Heart right ventricle (tissue), 16 donors: ENCODE measurements around the gene SRD5A1. TPM values are rescaled to one million over a fixed set of nuclear protein-coding genes. Genes with fewer than 3 reads are reported as not detected.

Source experiments
- ATAC-seq, 8 donors: fragments of 200-7000 bp; cut with Tn5 transposase; one replicate each; pipeline ENCODE4 v1.9.1; 2020; ENCODE audit warnings: mild to moderate bottlenecking in 8 of 8, moderate library complexity in 8 of 8, moderate number of reproducible peaks in 1 of 8
- DNase-seq, 2 donors: peaks; one replicate each; pipeline ENCODE4 v3.0.0-alpha.2; 2020
- H3K27ac ChIP-seq, 10 donors: fragments of 200-600 bp; sonication (generic) in 2 of 10; one replicate each; pipeline versions ENCODE4 v1.5.0 to v1.8.0; 2020 to 2022; ENCODE audit warnings: mild to moderate bottlenecking in 3 of 10
- H3K27me3 ChIP-seq, 7 donors: fragments of 200-600 bp; one replicate each; pipeline ENCODE4 v1.8.0; 2021 to 2022; ENCODE audit warnings: mild to moderate bottlenecking in 2 of 7
- H3K36me3 ChIP-seq, 9 donors: fragments of 200-600 bp; sonication (generic) in 1 of 9; one replicate each; pipeline versions ENCODE4 v1.5.0 to v1.8.0; 2020 to 2022; ENCODE audit warnings: mild to moderate bottlenecking in 2 of 9
- H3K4me1 ChIP-seq, 9 donors: fragments of 200-600 bp; sonication (generic) in 1 of 9; one replicate each; pipeline versions ENCODE4 v1.5.0 to v1.8.0; 2020 to 2022; ENCODE audit warnings: mild to moderate bottlenecking in 4 of 9
- H3K4me3 ChIP-seq, 10 donors: fragments of 200-600 bp; sonication (generic) in 2 of 10; one replicate each; pipeline versions ENCODE4 v1.5.0 to v1.8.0; 2020 to 2022; ENCODE audit warnings: mild to moderate bottlenecking in 7 of 10, moderate library complexity in 2 of 10
- H3K9me3 ChIP-seq, 11 donors: fragments of 200-600 bp in 10 of 11; sonication (generic) in 2 of 11; one replicate each; pipeline versions ENCODE4 v1.5.0 to v1.8.0; 2013 to 2022; ENCODE audit warnings: mild to moderate bottlenecking in 2 of 11, control low read depth in 1 of 11, moderate library complexity in 1 of 11
- CTCF ChIP-seq, 9 donors: fragments of 200-600 bp; sonication (generic) in 2 of 9; IDR thresholded peaks; one replicate each; pipeline versions ENCODE4 v1.5.0 to v1.8.0; 2021 to 2022; ENCODE audit warnings: antibody characterized with exemption in 9 of 9, mild to moderate bottlenecking in 5 of 9, moderate library complexity in 1 of 9
- WGBS, 2 donors: extraction: QIAGEN DNeasy Blood & Tissue Kit; methylation state at CpG; one replicate each; pipeline ENCODE4 v1.1.7; 2013; ENCODE audit warnings: inconsistent platforms in 1 of 2; 5-methylcytosine and 5-hydroxymethylcytosine counted together
- intact Hi-C, 10 donors: fragments of 100-400 bp; cut with DNase I; formaldehyde crosslinking; loops; one replicate each; pipeline versions ENCODE4 v1.11.1 to v1.14.2; 2022
- polyA plus RNA-seq, 2 donors: library from polyadenylated mRNA; stranded (reverse); fragments of 200-250 nt; gene quantifications; one replicate each; pipeline ENCODE4 v1.2.3, GENCODE V29; 2013
- total RNA-seq, 10 donors: library from RNA; stranded (reverse); fragmentation: NEBNext Ultra II Directional in 3 of 10; extraction: Animal tissue kit (Norgen Biotek cat#: 25700) in 3 of 10; gene quantifications; one replicate each; pipeline versions ENCODE4 v1.2.1 to v1.2.4, GENCODE V29; 2021 to 2023
- donor health status: Arrhythmogenic right ventricular cardiomyopathy.
- donor health status: ischemic (EF 13 %, LVEDD 7.1; RV severe dilation, severe dysfunction).
- donor health status: healthy with polysubstance abuse.
- donor health status: DM: no; HTN: yes; CAD: no.
- donor health status: DM: no; HTN: no; CAD: no.
- donor health status: ischemic (EF 25% LVEDD 6.9; RV normal size, moderate dysfunction).
- donor health status: ischemic (EF 25% LVEDD 5.7; RV mildly dilated, moderate dysfunction).
- donor health status: healthy.
- donor health status: DM: yes; HTN: yes; CAD: no.
- donor health status: Ischemic cardiomyopathy.
- donor health status: ischemic (EF 35%, LVEDD 5.7; RV mildly dilated, moderate dysfunction).
- donor health status: nonischemic (EF 11% LVEDD 7.7; RV severe dilation, severe dysfunction).
- donor health status: DM: yes; HTN: yes; CAD: no.
- donor health status: PGD.
- donor health status: ischemic (EF 29% LVEDD 5.4; RV normal size, mild dysfunction).
- donor health status: nonischemic (EF 23%, LVEDD 6.1; RV moderate dilation, normal function).

SRD5A1 gene
- total and polyA plus RNA-seq, 12 donors = 1.0 to 5.5 (median 3.1) TPM

GRCh38 chr5:6719896-6720560 is 86.8 kb downstream of the SRD5A1 start:
- TF ChIP-seq CTCF (IDR thresholded peaks at IDR 0.05) = no peak
- Histone ChIP-seq H3K4me3 (no peak overlapping the region), H3K9me3 (no peaks in the 10 kb centered on the region), H3K36me3 (peaks cover 0 to 14% (median 0%) of the 10 kb centered on the region in 9 donors), H3K4me1 (peaks cover 9 to 100% (median 92%) of the 10 kb centered on the region in 9 donors), H3K27ac (peak overlapping the region in 2 of 10 donors; percentile 3 to 31), H3K27me3 (no peaks in the 10 kb centered on the region)
- ATAC-seq (peak in 2 of 8 donors; percentile 13 to 17), DNase-seq (no peak)
- intact Hi-C loops = loop anchor here in 1 of 10 donors (10.0 kb wide), 1 partner anchor 85 kb away; the partner anchor contains the start of genes NSUN2 and SRD5A1
- WGBS, 2 donors = 66 to 68% methylated on average over 5 of the region's 5 CpGs

- H3K4me1 ChIP-seq = peaks cover 4 to 100% (median 88%) of the 10 kb centered on the region in 9 donors
- no peaks in the 10 kb centered on the region for H3K9me3 ChIP-seq
- peak overlapping the region in 2 of 10 donors; percentile 83 to 90 for H3K27ac ChIP-seq
- intact Hi-C loops = no loop called here
- 85 to 90% methylated on average over 6 of the region's 6 CpGs for WGBS, 2 donors
- H3K36me3 ChIP-seq = peaks cover 0 to 17% (median 0%) of the 10 kb centered on the region in 9 donors
- H3K4me3 ChIP-seq = no peak overlapping the region
- H3K27me3 ChIP-seq = no peaks in the 10 kb centered on the region
- no peak for TF ChIP-seq CTCF (IDR thresholded peaks at IDR 0.05)
- ATAC-seq (no peak), DNase-seq (no peak)
These were observed 87.3 kb downstream of the SRD5A1 start for GRCh38 chr5:6720561-6720921.

- intact Hi-C loops = no loop called here
- H3K9me3 ChIP-seq = no peaks in the 10 kb centered on the region
- DNase-seq (peak in 1 of 2 donors; percentile 35), ATAC-seq (peak in 3 of 8 donors; percentile 27 to 46 (median 41))
- peaks cover 3 to 100% (median 82%) of the 10 kb centered on the region in 9 donors for H3K4me1 ChIP-seq
- 31 to 37% methylated on average over 4 of the region's 4 CpGs for WGBS, 2 donors
- TF ChIP-seq CTCF (IDR thresholded peaks at IDR 0.05) = peak in 2 of 9 donors; percentile 12 to 13
- H3K36me3 ChIP-seq = peaks cover 0 to 25% (median 0%) of the 10 kb centered on the region in 9 donors
- H3K4me3 ChIP-seq = peak overlapping the region in 5 of 10 donors; percentile 35 to 47 (median 40)
- H3K27ac ChIP-seq = peak overlapping the region in 8 of 10 donors; percentile 10 to 90 (median 72)
- H3K27me3 ChIP-seq = no peaks in the 10 kb centered on the region
These were observed 88.2 kb downstream of the SRD5A1 start for GRCh38 chr5:6721442-6721841.

GRCh38 chr5:6722015-6722414 is 88.8 kb downstream of the SRD5A1 start:
- H3K4me1 ChIP-seq = peaks cover 3 to 100% (median 82%) of the 10 kb centered on the region in 9 donors
- DNase-seq (no peak), ATAC-seq (peak in 6 of 8 donors; percentile 11 to 41 (median 32))
- peak overlapping the region in 7 of 10 donors; percentile 10 to 47 (median 40) for H3K4me3 ChIP-seq
- no peak for TF ChIP-seq CTCF (IDR thresholded peaks at IDR 0.05)
- peaks cover 0 to 25% (median 0%) of the 10 kb centered on the region in 9 donors for H3K36me3 ChIP-seq
- WGBS, 2 donors = 23 to 48% methylated on average over 6 of the region's 6 CpGs
- H3K27ac ChIP-seq = peak overlapping the region in 9 of 10 donors; percentile 10 to 90 (median 69)
- intact Hi-C loops = no loop called here
- H3K27me3 ChIP-seq = no peaks in the 10 kb centered on the region
- no peaks in the 10 kb centered on the region for H3K9me3 ChIP-seq
